ENCODE results near the gene MYH9.

MYH9 gene

GRCh38 chr22:36330655-36331305, 57.0 kb downstream of the MYH9 start:
- no peak for DNase-seq (ENCODE audit: low spot score)

DNA sequence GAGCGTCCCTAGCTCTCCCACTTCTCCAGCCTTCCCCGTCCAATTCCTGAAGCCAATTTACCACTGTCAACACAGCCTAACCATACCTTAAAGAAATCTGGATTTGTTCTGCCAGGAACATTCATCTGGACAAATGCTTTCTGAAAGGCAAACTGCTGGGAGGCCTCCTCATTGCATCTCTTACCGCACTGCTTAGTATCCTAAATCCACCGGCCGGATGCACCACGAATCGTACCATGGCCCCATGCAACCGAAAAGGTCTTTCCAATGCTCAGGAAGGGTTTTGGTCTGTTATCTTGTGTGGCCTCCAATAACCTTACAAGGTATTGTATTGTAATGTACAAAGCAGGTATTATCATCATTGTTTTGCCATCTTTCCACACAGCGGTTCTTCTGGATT, 57.6 kb downstream of the MYH9 start:
- no peak for DNase-seq (ENCODE audit: low spot score)

DNA sequence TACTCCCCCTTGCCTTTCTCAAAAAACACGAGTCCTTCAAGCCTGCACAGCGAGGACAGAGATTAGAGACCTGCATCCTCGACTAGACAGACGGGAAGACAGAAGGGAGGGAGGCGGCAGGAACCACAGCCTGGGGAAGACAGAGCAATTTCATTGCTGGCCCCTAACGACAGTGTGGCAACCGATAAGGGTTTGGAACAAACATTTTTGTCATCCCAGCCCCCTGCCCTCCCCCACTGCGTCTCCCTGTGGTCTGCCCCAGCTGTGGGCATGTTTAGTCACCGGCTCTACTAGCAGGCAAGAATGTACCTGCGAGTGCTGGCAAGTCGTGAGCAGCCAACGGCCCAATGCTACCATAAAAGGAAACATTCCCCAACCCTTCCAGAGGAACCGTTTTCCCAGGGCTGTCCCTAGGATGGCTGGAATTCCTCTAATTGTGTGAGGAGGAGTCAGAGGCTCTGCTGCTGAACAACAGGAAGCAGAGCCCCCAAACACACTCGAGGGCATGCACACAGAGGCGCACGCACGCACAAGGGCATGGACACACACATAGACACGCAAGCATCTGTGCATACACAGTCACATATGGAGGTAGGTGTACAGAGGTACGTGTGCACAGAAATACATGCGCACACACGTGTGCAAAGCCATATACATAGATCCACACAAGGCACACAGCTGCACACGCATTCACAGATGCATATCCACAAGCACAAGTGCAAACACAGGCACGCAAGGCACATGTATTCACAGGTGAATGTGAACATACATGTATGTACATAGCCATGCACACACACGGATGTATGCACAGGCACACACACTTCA, 58.3 kb downstream of the MYH9 start:
- DNase-seq (ENCODE audit: low spot score): peak; percentile 85

GRCh38 chr22:36328635-36329253, 59.0 kb downstream of the MYH9 start:
- no peak for DNase-seq (ENCODE audit: low spot score)

- DNase-seq (ENCODE audit: low spot score): no peak
Measured at GRCh38 chr22:36327922-36328551, 59.7 kb downstream of the MYH9 start.

- DNase-seq (ENCODE audit: low spot score): no peak
Measured at GRCh38 chr22:36326178-36327161, 61.3 kb downstream of the MYH9 start.

GRCh38 chr22:36325154-36326031, 62.4 kb downstream of the MYH9 start:
- no peak for DNase-seq (ENCODE audit: low spot score)

DNA sequence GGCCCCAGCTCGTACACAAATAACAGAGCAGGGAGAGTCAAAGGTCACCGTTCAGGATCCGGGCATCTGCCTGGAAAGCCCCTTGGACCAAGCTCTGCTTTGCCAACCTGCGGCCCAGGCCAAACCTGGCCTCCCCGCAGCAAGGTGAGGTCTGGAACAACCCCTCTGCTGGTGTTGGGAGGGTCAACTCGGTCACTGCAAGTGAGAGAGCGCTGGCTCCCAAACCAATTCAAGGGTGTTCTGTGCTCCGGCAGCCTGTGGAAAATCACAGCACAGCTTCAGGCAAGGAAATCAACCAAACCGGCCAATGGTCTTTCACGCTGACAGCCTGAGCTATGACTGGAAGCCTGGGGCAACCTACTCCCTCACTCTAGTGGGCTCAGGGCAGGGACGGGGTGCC, 63.4 kb downstream of the MYH9 start:
- DNase-seq (ENCODE audit: low spot score): no peak

- no peak for DNase-seq (ENCODE audit: low spot score)
Measured at GRCh38 chr22:36323855-36324331, 63.9 kb downstream of the MYH9 start.

GRCh38 chr22:36323182-36323854, 64.4 kb downstream of the MYH9 start:
- DNase-seq (ENCODE audit: low spot score): no peak

GRCh38 chr22:36322602-36322915, 65.2 kb downstream of the MYH9 start:
- DNase-seq (ENCODE audit: low spot score): no peak

- no peak for DNase-seq (ENCODE audit: low spot score)
Measured at GRCh38 chr22:36321797-36322601, 65.8 kb downstream of the MYH9 start.

DNA sequence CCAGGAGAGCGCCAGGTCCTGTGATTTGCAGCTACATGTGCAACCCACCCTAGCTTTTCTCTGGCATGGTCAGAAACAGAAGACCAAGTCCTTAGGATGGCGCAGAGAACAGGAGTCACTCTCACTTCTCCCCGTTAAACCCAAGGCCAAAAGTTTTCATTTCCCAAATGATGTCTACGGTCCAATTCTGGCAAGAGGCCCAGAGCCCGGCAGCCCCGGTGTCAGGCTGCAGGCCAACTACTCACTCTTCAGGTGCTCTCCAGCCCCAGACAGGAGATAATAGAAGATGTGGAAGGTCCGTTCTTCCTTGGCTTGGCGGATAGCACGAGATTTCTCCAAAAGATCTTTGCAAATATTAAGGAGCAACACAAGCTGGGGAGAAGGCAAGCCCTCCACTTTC, 67.2 kb downstream of the MYH9 start:
- no peak for DNase-seq (ENCODE audit: low spot score)

DNA sequence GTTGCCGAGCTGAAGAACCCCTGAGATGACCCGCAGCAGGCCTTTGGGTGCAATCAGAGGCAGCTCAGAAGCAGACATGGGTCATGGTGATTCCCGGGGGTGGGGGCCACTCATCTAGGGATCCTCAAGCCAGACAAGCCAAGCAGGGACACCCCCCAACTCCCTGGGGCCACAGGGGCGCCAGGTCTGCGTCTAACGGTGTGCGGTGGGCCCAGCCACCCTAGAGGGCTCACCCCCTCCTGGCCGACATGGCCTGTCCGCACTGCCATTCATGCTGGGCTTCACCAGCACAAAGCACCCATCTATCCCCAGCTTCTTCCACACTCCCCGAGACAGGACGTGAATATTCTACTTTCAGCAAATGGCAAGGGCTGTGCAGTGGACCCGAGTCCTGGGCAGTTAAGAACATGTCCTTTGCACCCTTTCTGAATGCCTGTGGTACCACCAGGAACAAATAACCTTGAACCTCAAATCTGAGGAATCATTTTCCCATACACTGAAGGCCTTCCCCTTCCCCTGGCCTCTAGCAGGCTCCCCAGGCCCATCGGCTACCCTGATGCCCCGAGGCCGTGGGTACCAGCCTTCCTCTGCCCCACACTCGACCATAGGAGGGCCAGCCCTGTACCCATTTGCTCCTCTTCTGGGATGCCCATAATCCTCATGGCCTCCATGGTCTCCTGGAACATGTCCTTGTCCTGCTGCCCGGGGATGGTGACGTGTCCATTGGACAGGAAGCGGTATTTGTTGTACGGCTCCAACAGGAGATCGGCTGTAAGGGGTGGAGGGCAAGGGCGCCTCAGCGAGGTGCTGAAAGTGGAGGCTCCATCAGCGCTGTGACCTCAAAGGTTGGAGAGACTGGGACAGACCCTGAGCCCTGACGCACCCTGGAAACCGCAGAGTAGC, 67.9 kb downstream of the MYH9 start:
- DNase-seq (ENCODE audit: low spot score): no peak

DNA sequence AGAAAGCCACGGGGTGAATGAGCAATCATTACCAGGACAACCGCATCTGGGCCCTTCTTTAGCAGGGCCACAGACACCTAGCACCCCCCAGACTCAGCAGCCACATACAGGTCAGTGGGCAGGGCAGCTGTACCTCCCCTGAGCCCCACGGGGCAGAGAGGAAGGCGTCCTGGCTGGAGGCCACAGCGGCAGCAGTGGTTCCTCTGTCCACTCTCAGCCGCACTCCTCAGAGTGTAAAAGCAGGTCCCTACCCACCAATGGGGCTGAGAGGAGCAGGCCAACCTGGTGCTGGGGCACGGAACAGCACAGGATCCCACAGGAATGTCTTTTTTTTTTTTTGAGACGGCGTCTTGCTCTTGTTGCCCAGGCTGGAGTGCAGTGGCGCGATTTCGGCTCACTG, 69.3 kb downstream of the MYH9 start:
- DNase-seq (ENCODE audit: low spot score): no peak

GRCh38 chr22:36317658-36318271, 70.0 kb downstream of the MYH9 start:
- DNase-seq (ENCODE audit: low spot score): no peak

GRCh38 chr22:36316419-36316818, 71.3 kb downstream of the MYH9 start:
- DNase-seq (ENCODE audit: low spot score): no peak

DNA sequence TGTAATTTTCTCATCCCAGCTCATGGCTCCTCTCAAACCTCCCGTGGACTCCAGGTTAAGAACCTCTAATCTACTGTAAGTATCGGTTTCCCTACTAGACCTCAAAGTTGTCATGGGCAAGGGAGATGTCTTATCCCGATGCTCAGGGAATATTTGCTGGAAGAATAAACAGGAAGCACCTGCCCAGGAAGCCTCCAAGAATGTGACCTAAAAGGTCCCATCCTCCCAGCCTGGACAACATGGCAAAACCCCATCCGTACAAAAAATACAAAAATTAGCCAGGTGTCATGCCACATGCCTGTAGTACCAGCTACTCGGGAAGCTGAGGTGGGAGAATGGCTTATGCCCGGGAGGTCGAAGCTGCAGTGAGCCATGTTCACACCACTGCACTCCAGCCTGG, 72.4 kb downstream of the MYH9 start:
- DNase-seq (ENCODE audit: low spot score): no peak

Data from CD4-positive, alpha-beta T cell treated with Interleukin-15 for 4 hours (primary cell).